ENCODE data around the gene C3orf18. TPM values are rescaled to one million over a fixed set of nuclear protein-coding genes. Genes with fewer than 3 reads are reported as not detected.

The C3orf18 gene
- total RNA-seq, 4 donors from 2014 or later: 1.3 to 3.7 (median 2.2) TPM

GRCh38 chr3:50563867-50564266 is 3.7 kb downstream of the C3orf18 start:
- DNase-seq (ENCODE audit: low spot score in 2 of 2): no peak
- Histone ChIP-seq H3K27ac (no peak overlapping the region), H3K36me3 (no peaks in the 10 kb centered on the region), H3K4me1 (peaks cover 23% of the 10 kb centered on the region), H3K4me3 (no peak overlapping the region), H3K9me3 (no peaks in the 10 kb centered on the region), H3K27me3 (no peaks in the 10 kb centered on the region)
- WGBS: 92% methylated on average over 1 of the region's 2 CpGs
- TF ChIP-seq POLR2A (IDR thresholded peaks at IDR 0.05): no peak
- TF ChIP-seq CTCF (IDR thresholded peaks at IDR 0.05): no peak
- no peak for TF ChIP-seq EP300 (IDR thresholded peaks at IDR 0.05)
- no peak for TF ChIP-seq POLR2AphosphoS5 (IDR thresholded peaks at IDR 0.05)

GRCh38 chr3:50562861-50563260 is 4.7 kb downstream of the C3orf18 start:
- no peak for DNase-seq (ENCODE audit: low spot score in 2 of 2)
- TF ChIP-seq POLR2A (IDR thresholded peaks at IDR 0.05) (no peak), CTCF (IDR thresholded peaks at IDR 0.05) (no peak), EP300 (IDR thresholded peaks at IDR 0.05) (no peak), POLR2AphosphoS5 (IDR thresholded peaks at IDR 0.05) (no peak)
- peaks cover 13% of the 10 kb centered on the region for H3K4me1 ChIP-seq
- no peaks in the 10 kb centered on the region for H3K36me3 ChIP-seq
- no peak overlapping the region for H3K4me3 ChIP-seq
- H3K9me3 ChIP-seq: no peaks in the 10 kb centered on the region
- H3K27ac ChIP-seq: no peak overlapping the region
- no peaks in the 10 kb centered on the region for H3K27me3 ChIP-seq
- 57% methylated on average over 2 of the region's 2 CpGs for WGBS

- Histone ChIP-seq H3K4me3 (no peak overlapping the region), H3K4me1 (no peaks in the 10 kb centered on the region), H3K27me3 (no peaks in the 10 kb centered on the region), H3K9me3 (no peaks in the 10 kb centered on the region), H3K36me3 (no peaks in the 10 kb centered on the region), H3K27ac (no peak overlapping the region)
- TF ChIP-seq POLR2A (IDR thresholded peaks at IDR 0.05) (no peak), EP300 (IDR thresholded peaks at IDR 0.05) (no peak), POLR2AphosphoS5 (IDR thresholded peaks at IDR 0.05) (no peak), CTCF (IDR thresholded peaks at IDR 0.05) (no peak)
- no peak for DNase-seq (ENCODE audit: low spot score in 2 of 2)
These were observed 7.8 kb downstream of the C3orf18 start for GRCh38 chr3:50559702-50560101.

GRCh38 chr3:50557915-50558314 is 9.6 kb downstream of the C3orf18 start:
- no peaks in the 10 kb centered on the region for H3K27me3 ChIP-seq
- H3K36me3 ChIP-seq: no peaks in the 10 kb centered on the region
- H3K4me3 ChIP-seq: no peak overlapping the region
- TF ChIP-seq EP300 (IDR thresholded peaks at IDR 0.05) (no peak), POLR2AphosphoS5 (IDR thresholded peaks at IDR 0.05) (no peak), CTCF (IDR thresholded peaks at IDR 0.05) (no peak), POLR2A (IDR thresholded peaks at IDR 0.05) (no peak)
- 76% methylated on average over 7 of the region's 7 CpGs for WGBS
- H3K4me1 ChIP-seq: no peaks in the 10 kb centered on the region
- no peak for DNase-seq (ENCODE audit: low spot score in 2 of 2)
- H3K9me3 ChIP-seq: no peaks in the 10 kb centered on the region
- H3K27ac ChIP-seq: no peak overlapping the region

- DNase-seq (ENCODE audit: low spot score in 2 of 2): no peak
- Histone ChIP-seq H3K4me3 (no peak overlapping the region), H3K4me1 (no peaks in the 10 kb centered on the region), H3K27ac (no peak overlapping the region), H3K27me3 (no peaks in the 10 kb centered on the region), H3K36me3 (no peaks in the 10 kb centered on the region), H3K9me3 (no peaks in the 10 kb centered on the region)
- no peak for TF ChIP-seq EP300 (IDR thresholded peaks at IDR 0.05)
- no peak for TF ChIP-seq POLR2AphosphoS5 (IDR thresholded peaks at IDR 0.05)
- no peak for TF ChIP-seq CTCF (IDR thresholded peaks at IDR 0.05)
- TF ChIP-seq POLR2A (IDR thresholded peaks at IDR 0.05): no peak
- 78% methylated on average over 8 of the region's 8 CpGs for WGBS
These were observed 10.4 kb downstream of the C3orf18 start for GRCh38 chr3:50557106-50557505.
